ENCODE measurements around the gene HSPBAP1.

The HSPBAP1 gene

DNA sequence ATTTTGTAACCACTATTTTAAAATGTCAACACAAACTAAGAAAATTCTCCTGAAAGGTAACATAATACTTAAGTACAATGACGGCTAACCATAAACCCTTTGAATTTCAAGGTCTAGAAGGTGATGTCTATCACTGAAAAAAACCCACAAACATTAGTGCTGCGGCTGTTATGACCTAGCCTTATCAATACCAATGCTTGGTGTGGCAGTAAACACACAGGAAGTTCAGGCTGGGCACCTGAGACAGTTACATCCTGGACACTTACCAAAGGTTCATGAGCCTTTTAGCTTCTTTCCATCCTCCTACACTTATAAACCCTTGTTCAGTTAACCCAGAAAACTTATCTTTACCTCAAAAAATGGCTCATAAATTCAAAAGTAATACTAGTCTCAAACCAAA, 5.8 kb downstream of the HSPBAP1 start:
- ATAC-seq (ENCODE audit: low read depth) = no peak
- TF ChIP-seq, protein P1, sequence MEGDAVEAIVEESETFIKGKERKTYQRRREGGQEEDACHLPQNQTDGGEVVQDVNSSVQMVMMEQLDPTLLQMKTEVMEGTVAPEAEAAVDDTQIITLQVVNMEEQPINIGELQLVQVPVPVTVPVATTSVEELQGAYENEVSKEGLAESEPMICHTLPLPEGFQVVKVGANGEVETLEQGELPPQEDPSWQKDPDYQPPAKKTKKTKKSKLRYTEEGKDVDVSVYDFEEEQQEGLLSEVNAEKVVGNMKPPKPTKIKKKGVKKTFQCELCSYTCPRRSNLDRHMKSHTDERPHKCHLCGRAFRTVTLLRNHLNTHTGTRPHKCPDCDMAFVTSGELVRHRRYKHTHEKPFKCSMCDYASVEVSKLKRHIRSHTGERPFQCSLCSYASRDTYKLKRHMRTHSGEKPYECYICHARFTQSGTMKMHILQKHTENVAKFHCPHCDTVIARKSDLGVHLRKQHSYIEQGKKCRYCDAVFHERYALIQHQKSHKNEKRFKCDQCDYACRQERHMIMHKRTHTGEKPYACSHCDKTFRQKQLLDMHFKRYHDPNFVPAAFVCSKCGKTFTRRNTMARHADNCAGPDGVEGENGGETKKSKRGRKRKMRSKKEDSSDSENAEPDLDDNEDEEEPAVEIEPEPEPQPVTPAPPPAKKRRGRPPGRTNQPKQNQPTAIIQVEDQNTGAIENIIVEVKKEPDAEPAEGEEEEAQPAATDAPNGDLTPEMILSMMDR (IDR thresholded peaks at IDR 0.05; ENCODE audit: poor library complexity, severe bottlenecking) = no peak
- no peak overlapping the region for H3K27ac ChIP-seq (ENCODE audit: poor library complexity, severe bottlenecking)
- H3K27me3 ChIP-seq (ENCODE audit: insufficient read depth, poor library complexity, severe bottlenecking) = no peaks in the 10 kb centered on the region
- H3K4me3 ChIP-seq (ENCODE audit: severe bottlenecking) = no peak overlapping the region
- H3K36me3 ChIP-seq (ENCODE audit: low read depth) = peaks cover 12% of the 10 kb centered on the region
- DNase-seq (ENCODE audit: low spot score) = no peak
- no peaks in the 10 kb centered on the region for H3K9me3 ChIP-seq (ENCODE audit: severe bottlenecking)
- peaks cover 44% of the 10 kb centered on the region for H3K4me1 ChIP-seq (ENCODE audit: insufficient read depth, poor library complexity, severe bottlenecking)

DNA sequence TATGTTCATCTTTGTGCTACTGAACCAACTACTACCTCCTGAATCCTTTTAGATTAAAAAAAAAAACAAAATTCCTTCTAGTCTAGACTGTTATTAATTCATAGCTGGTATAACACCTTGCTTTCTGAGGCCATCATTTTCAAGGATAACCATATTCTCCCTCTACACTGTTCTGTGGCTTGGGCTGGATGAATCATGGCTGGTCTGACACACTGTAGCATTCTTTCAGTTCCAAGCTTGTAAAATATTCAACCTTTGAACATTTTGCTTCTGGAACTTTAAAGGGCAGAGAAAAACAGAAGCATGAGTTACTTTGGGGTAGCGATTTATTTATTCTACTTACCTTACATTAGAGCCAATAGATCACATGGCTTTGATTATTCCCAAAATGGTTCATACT, 7.6 kb downstream of the HSPBAP1 start:
- peaks cover 44% of the 10 kb centered on the region for H3K4me1 ChIP-seq (ENCODE audit: insufficient read depth, poor library complexity, severe bottlenecking)
- peaks cover 12% of the 10 kb centered on the region for H3K36me3 ChIP-seq (ENCODE audit: low read depth)
- H3K27ac ChIP-seq (ENCODE audit: poor library complexity, severe bottlenecking) = peak overlapping the region; percentile 14
- DNase-seq (ENCODE audit: low spot score) = no peak
- no peak overlapping the region for H3K4me3 ChIP-seq (ENCODE audit: severe bottlenecking)
- no peaks in the 10 kb centered on the region for H3K27me3 ChIP-seq (ENCODE audit: insufficient read depth, poor library complexity, severe bottlenecking)
- TF ChIP-seq, protein P1 (IDR thresholded peaks at IDR 0.05; ENCODE audit: poor library complexity, severe bottlenecking) = no peak
- no peaks in the 10 kb centered on the region for H3K9me3 ChIP-seq (ENCODE audit: severe bottlenecking)
- peak; percentile 72 for ATAC-seq (ENCODE audit: low read depth)

DNA sequence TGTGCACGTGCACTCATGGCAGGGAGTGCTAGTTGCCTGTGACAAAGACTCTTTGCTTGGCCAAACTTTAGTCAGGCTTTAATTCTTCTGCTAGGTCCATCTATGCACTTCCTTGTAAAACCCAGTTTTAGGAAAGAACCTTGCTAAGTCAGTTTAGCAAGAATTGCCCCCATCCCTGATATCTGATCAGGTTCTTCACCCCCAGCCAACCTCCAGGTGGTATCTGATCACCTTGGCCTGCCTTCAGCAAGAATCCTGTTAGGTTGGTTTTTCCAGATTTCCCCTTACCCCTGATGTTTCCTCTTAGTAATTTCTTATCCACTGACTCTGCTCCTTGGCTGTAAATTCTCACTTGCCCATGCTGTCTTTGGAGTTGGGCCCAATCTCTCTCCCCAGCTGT, 8.4 kb downstream of the HSPBAP1 start:
- no peak for ATAC-seq (ENCODE audit: low read depth)

DNA sequence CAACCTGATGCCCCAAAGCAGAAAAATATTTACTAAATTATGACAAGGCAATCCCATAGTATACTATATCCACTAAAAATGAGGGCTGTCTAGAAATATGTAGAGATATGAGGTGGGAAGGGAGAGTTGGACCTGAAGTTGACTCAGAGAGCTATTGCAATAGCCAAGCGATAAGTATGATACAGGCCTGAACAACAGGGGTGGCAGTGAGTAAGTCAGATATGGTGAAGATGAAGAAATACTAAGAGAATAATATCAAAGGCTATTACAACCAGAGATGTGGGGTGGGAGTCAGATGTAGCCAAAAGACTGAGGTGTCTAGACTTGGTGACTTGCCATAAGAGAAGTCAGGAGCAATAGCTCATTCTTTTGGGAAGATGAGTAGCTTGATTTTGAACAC, 9.2 kb downstream of the HSPBAP1 start:
- H3K27ac ChIP-seq (ENCODE audit: poor library complexity, severe bottlenecking) = no peak overlapping the region
- peaks cover 32% of the 10 kb centered on the region for H3K4me1 ChIP-seq (ENCODE audit: insufficient read depth, poor library complexity, severe bottlenecking)
- no peak overlapping the region for H3K4me3 ChIP-seq (ENCODE audit: severe bottlenecking)
- H3K9me3 ChIP-seq (ENCODE audit: severe bottlenecking) = no peaks in the 10 kb centered on the region
- TF ChIP-seq, protein P1 (IDR thresholded peaks at IDR 0.05; ENCODE audit: poor library complexity, severe bottlenecking) = no peak
- peak; percentile 87 for ATAC-seq (ENCODE audit: low read depth)
- peaks cover 12% of the 10 kb centered on the region for H3K36me3 ChIP-seq (ENCODE audit: low read depth)
- DNase-seq (ENCODE audit: low spot score) = no peak
- no peaks in the 10 kb centered on the region for H3K27me3 ChIP-seq (ENCODE audit: insufficient read depth, poor library complexity, severe bottlenecking)

More for the DNA sequence above, 8.4 kb downstream of the HSPBAP1 start:
- Histone ChIP-seq H3K27ac (ENCODE audit: poor library complexity, severe bottlenecking) (no peak overlapping the region), H3K4me1 (ENCODE audit: insufficient read depth, poor library complexity, severe bottlenecking) (peaks cover 40% of the 10 kb centered on the region), H3K4me3 (ENCODE audit: severe bottlenecking) (no peak overlapping the region), H3K27me3 (ENCODE audit: insufficient read depth, poor library complexity, severe bottlenecking) (no peaks in the 10 kb centered on the region), H3K36me3 (ENCODE audit: low read depth) (peaks cover 12% of the 10 kb centered on the region), H3K9me3 (ENCODE audit: severe bottlenecking) (no peaks in the 10 kb centered on the region)
- no peak for DNase-seq (ENCODE audit: low spot score)
- TF ChIP-seq, protein P1 (IDR thresholded peaks at IDR 0.05; ENCODE audit: poor library complexity, severe bottlenecking) = no peak

DNA sequence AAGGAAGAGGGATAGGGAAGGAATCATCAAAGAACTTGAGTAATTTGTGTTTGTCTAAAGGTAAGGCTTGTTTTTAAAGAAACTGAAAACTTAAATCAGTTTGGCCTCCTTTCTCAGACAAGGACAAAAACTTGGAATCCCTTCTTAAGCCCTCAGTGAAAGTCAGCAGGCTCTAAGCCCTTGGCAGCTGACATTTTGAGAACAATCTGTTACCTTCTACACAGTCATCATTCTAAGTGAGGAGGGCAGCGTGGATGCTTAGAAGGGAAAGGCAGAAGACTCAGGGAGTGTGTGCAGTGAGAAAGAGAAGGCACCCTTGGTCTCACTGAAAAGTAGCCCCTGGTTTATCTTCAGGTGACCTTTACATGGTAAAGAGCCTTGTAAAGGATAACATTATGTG, 10.8 kb downstream of the HSPBAP1 start:
- Histone ChIP-seq H3K27me3 (ENCODE audit: insufficient read depth, poor library complexity, severe bottlenecking) (no peaks in the 10 kb centered on the region), H3K9me3 (ENCODE audit: severe bottlenecking) (no peaks in the 10 kb centered on the region), H3K4me3 (ENCODE audit: severe bottlenecking) (no peak overlapping the region), H3K27ac (ENCODE audit: poor library complexity, severe bottlenecking) (no peak overlapping the region), H3K4me1 (ENCODE audit: insufficient read depth, poor library complexity, severe bottlenecking) (peaks cover 21% of the 10 kb centered on the region), H3K36me3 (ENCODE audit: low read depth) (peaks cover 12% of the 10 kb centered on the region)
- DNase-seq (ENCODE audit: low spot score) (no peak), ATAC-seq (ENCODE audit: low read depth) (no peak)
- TF ChIP-seq, protein P1 (IDR thresholded peaks at IDR 0.05; ENCODE audit: poor library complexity, severe bottlenecking) = no peak

Data from RWPE2 (cell line).